ENCODE data around the gene TP53BP1. TPM values are rescaled to one million over a fixed set of nuclear protein-coding genes. Genes with fewer than 3 reads are reported as not detected.

TP53BP1 gene
- total RNA-seq, 4 donors from 2014 or later = 46.4 to 98.0 (median 72.7) TPM

- Histone ChIP-seq H3K4me3 (replicated peaks in 1 of 3) (no peak overlapping the region), H3K4me1 (peaks cover 0 to 6% of the 10 kb centered on the region in 2 donors), H3K27ac (no peak overlapping the region), H3K9me3 (no peaks in the 10 kb centered on the region), H3K27me3 (no peaks in the 10 kb centered on the region), H3K36me3 (peaks cover 4 to 23% of the 10 kb centered on the region in 2 donors)
- 88 to 90% methylated on average over 4 of the region's 4 CpGs for WGBS, 2 donors
- TF ChIP-seq POLR2A (IDR thresholded peaks at IDR 0.05) (no peak), CTCF (IDR thresholded peaks at IDR 0.05) (no peak)
- intact Hi-C loops (cut with DNase I) = no loop called here
- no peak for DNase-seq
Observed at GRCh38 chr15:43433165-43433564, 59.8 kb downstream of the TP53BP1 start.

GRCh38 chr15:43429687-43430086, 63.3 kb downstream of the TP53BP1 start:
- Histone ChIP-seq H3K4me3 (replicated peaks in 1 of 3) (no peak overlapping the region), H3K27ac (peak overlapping the region in 1 of 3 donors; percentile 2), H3K9me3 (no peaks in the 10 kb centered on the region), H3K36me3 (peaks cover 13 to 22% of the 10 kb centered on the region in 2 donors), H3K27me3 (no peaks in the 10 kb centered on the region), H3K4me1 (peaks cover 0 to 6% of the 10 kb centered on the region in 2 donors)
- no peak for DNase-seq
- no peak for TF ChIP-seq POLR2A (IDR thresholded peaks at IDR 0.05)
- WGBS, 2 donors = 33 to 42% methylated on average over 3 of the region's 3 CpGs
- intact Hi-C loops (cut with DNase I) = no loop called here

GRCh38 chr15:43423793-43424192, 69.2 kb downstream of the TP53BP1 start:
- TF ChIP-seq CTCF (IDR thresholded peaks at IDR 0.05) = no peak
- TF ChIP-seq POLR2A (IDR thresholded peaks at IDR 0.05) = no peak

GRCh38 chr15:43420876-43421275, 72.1 kb downstream of the TP53BP1 start:
- peaks cover 33 to 44% of the 10 kb centered on the region in 2 donors for H3K36me3 ChIP-seq
- 95 to 98% methylated on average over 7 of the region's 7 CpGs for WGBS, 2 donors

More at GRCh38 chr15:43423793-43424192, 69.2 kb downstream of the TP53BP1 start:
- WGBS, 2 donors = 95% methylated on average over 3 of the region's 3 CpGs
- intact Hi-C loops (cut with DNase I) = no loop called here
- Histone ChIP-seq H3K4me3 (replicated peaks in 1 of 3) (no peak overlapping the region), H3K27me3 (no peaks in the 10 kb centered on the region), H3K9me3 (no peaks in the 10 kb centered on the region), H3K27ac (no peak overlapping the region), H3K36me3 (peaks cover 39 to 41% of the 10 kb centered on the region in 2 donors), H3K4me1 (no peaks in the 10 kb centered on the region)
- no peak for DNase-seq

GRCh38 chr15:43420435-43420834, 72.5 kb downstream of the TP53BP1 start:
- TF ChIP-seq CTCF (IDR thresholded peaks at IDR 0.05) (no peak), POLR2A (IDR thresholded peaks at IDR 0.05) (no peak)
- peaks cover 38 to 48% of the 10 kb centered on the region in 2 donors for H3K36me3 ChIP-seq
- 93 to 97% methylated on average over 10 of the region's 10 CpGs for WGBS, 2 donors

More at GRCh38 chr15:43420876-43421275, 72.1 kb downstream of the TP53BP1 start:
- Histone ChIP-seq H3K4me1 (no peaks in the 10 kb centered on the region), H3K4me3 (replicated peaks in 1 of 3) (no peak overlapping the region), H3K27ac (no peak overlapping the region), H3K9me3 (no peaks in the 10 kb centered on the region), H3K27me3 (no peaks in the 10 kb centered on the region)
- intact Hi-C loops (cut with DNase I) = no loop called here
- TF ChIP-seq CTCF (IDR thresholded peaks at IDR 0.05) = no peak
- TF ChIP-seq POLR2A (IDR thresholded peaks at IDR 0.05) = no peak
- no peak for DNase-seq

GRCh38 chr15:43414196-43414595, 78.8 kb downstream of the TP53BP1 start:
- peaks cover 34 to 51% of the 10 kb centered on the region in 2 donors for H3K36me3 ChIP-seq
- no peaks in the 10 kb centered on the region for H3K9me3 ChIP-seq
- TF ChIP-seq POLR2A (IDR thresholded peaks at IDR 0.05) (no peak), CTCF (IDR thresholded peaks at IDR 0.05) (no peak)
- H3K4me3 ChIP-seq (replicated peaks in 1 of 3) = no peak overlapping the region
- intact Hi-C loops (cut with DNase I) = no loop called here
- DNase-seq = no peak
- no peaks in the 10 kb centered on the region for H3K27me3 ChIP-seq
- H3K4me1 ChIP-seq = no peaks in the 10 kb centered on the region
- H3K27ac ChIP-seq = no peak overlapping the region

More at GRCh38 chr15:43420435-43420834, 72.5 kb downstream of the TP53BP1 start:
- Histone ChIP-seq H3K4me3 (replicated peaks in 1 of 3) (no peak overlapping the region), H3K9me3 (no peaks in the 10 kb centered on the region), H3K4me1 (no peaks in the 10 kb centered on the region), H3K27ac (no peak overlapping the region), H3K27me3 (no peaks in the 10 kb centered on the region)
- no peak for DNase-seq
- intact Hi-C loops (cut with DNase I) = no loop called here
